PC-3 (cell line): Measurements from ENCODE around the gene MNT. TPM values are rescaled to one million over a fixed set of nuclear protein-coding genes. Genes with fewer than 3 reads are reported as not detected.
"Not testable (repeated sequence)": the region's sequence is repeated elsewhere in the genome, so short reads cannot be mapped to it uniquely, and the experiment has no call there.

Experiments used
- ATAC-seq: fragments of 200-7000 bp; cut with Tn5 transposase; 2 replicates; pipeline ENCODE4 v1.9.1; 2020; ENCODE audit warnings: mild to moderate bottlenecking, moderate library complexity
- BruUV-seq: library from RNA; stranded (reverse); fragments of 400-500 nt; replicated peaks from 2 replicates; lab custom pipeline; 2021; lab: Mats Ljungman, UMichigan
- CTCF ChIA-PET: fragments of 300-600 bp; sonication (Branson Sonifier 250); formaldehyde crosslinking; loops from one replicate; lab custom pipeline; 2022; ENCODE audit warnings: antibody characterized with exemption; lab: Charles Lee
- POLR2A ChIA-PET: fragments of 300-600 bp; sonication (Branson Sonifier 250); formaldehyde crosslinking; loops from one replicate; lab custom pipeline; 2022; ENCODE audit warnings: antibody characterized with exemption; ENCODE audit not compliant: unreplicated experiment; lab: Charles Lee
- DNase-seq: peaks from one replicate; pipeline ENCODE4 v3.0.0-alpha.2; 2015
- H2AFZ ChIP-seq: fragments of 300-600 bp; sonication (generic); 2 replicates; pipeline ENCODE4 v1.6.0; 2016; ENCODE audit warnings: antibody characterized with exemption, low read length
- H3F3A ChIP-seq: fragments of 300-600 bp; sonication (generic); one replicate; pipeline ENCODE4 v1.6.0; 2017; ENCODE audit warnings: antibody characterized with exemption, low read length, control low read depth, mild to moderate bottlenecking; ENCODE audit not compliant: unreplicated experiment
- H3K27ac ChIP-seq: fragments of 300-600 bp; sonication (generic); 2 replicates; pipeline ENCODE4 v1.5.1; 2016; ENCODE audit warnings: mild to moderate bottlenecking, low read length
- H3K27me3 ChIP-seq: fragments of 300-600 bp; sonication (generic); 2 replicates; pipeline ENCODE4 v1.6.1; 2016; ENCODE audit warnings: low read length, mixed read lengths
- H3K36me3 ChIP-seq: fragments of 300-600 bp; sonication (generic); 2 replicates; pipeline ENCODE4 v1.6.1; 2016; ENCODE audit warnings: low read depth, mixed run types, low read length, mixed read lengths
- H3K4me1 ChIP-seq: fragments of 300-600 bp; sonication (generic); 2 replicates; pipeline ENCODE4 v1.5.1; 2016; ENCODE audit warnings: low read length; ENCODE audit not compliant: insufficient read depth
- H3K4me2 ChIP-seq: fragments of 300-600 bp; sonication (generic); 2 replicates; pipeline ENCODE4 v1.6.0; 2016; ENCODE audit warnings: low read length
- H3K4me3 ChIP-seq: fragments of 300-600 bp; sonication (generic); 2 replicates; pipeline ENCODE4 v1.5.1; 2016; ENCODE audit warnings: mild to moderate bottlenecking, low read length, mixed read lengths
- H3K79me2 ChIP-seq: fragments of 300-600 bp; sonication (generic); 2 replicates; pipeline ENCODE4 v1.6.1; 2017; ENCODE audit warnings: low read length, mixed read lengths
- H3K9ac ChIP-seq: fragments of 300-600 bp; sonication (generic); 2 replicates; pipeline ENCODE4 v1.6.0; 2016; ENCODE audit warnings: mild to moderate bottlenecking, low read length
- H3K9me2 ChIP-seq: fragments of 300-600 bp; sonication (generic); replicated peaks from 2 replicates; pipeline ENCODE4 v1.6.1; 2016; ENCODE audit warnings: mixed run types, low read length, mixed read lengths
- H3K9me3 ChIP-seq: fragments of 300-600 bp; sonication (generic); 2 replicates; pipeline ENCODE4 v1.6.1; 2016; ENCODE audit warnings: low read length, mixed read lengths
- H4K20me1 ChIP-seq: fragments of 300-600 bp; sonication (generic); 2 replicates; pipeline ENCODE4 v1.6.1; 2016; ENCODE audit warnings: low read length, mixed read lengths
- EZH2 ChIP-seq: fragments of 300-600 bp; sonication (generic); IDR thresholded peaks from one replicate; pipeline ENCODE4 v1.6.1; 2017; ENCODE audit warnings: antibody characterized with exemption, mild to moderate bottlenecking, low read length; ENCODE audit not compliant: unreplicated experiment
- EZH2phosphoT487 ChIP-seq: fragments of 300-600 bp; sonication (generic); IDR thresholded peaks from 2 replicates; pipeline ENCODE4 v1.6.1; 2018; ENCODE audit warnings: mild to moderate bottlenecking, antibody characterized with exemption, low read length, borderline replicate concordance
- intact Hi-C: fragments of 100-400 bp; cut with micrococcal nuclease; formaldehyde crosslinking; loops from 2 replicates; pipeline ENCODE4 v1.9.0; 2023
- total RNA-seq: library from RNA; depleted of rRNA; stranded (reverse); fragments of >200 nt; gene quantifications from 2 replicates; pipeline ENCODE4 v1.2.3, GENCODE V29; 2014
- TF ChIP-seq, protein P1 (sequence below): fragments of 300-600 bp; sonication (generic); conservative IDR thresholded peaks from 2 replicates; pipeline ENCODE4 v1.5.1; 2017; ENCODE audit warnings: antibody characterized with exemption, low read depth, mild to moderate bottlenecking, low read length

The MNT gene
- total RNA-seq, 1 experiment from 2014 or later, result 19.1 TPM

DNA sequence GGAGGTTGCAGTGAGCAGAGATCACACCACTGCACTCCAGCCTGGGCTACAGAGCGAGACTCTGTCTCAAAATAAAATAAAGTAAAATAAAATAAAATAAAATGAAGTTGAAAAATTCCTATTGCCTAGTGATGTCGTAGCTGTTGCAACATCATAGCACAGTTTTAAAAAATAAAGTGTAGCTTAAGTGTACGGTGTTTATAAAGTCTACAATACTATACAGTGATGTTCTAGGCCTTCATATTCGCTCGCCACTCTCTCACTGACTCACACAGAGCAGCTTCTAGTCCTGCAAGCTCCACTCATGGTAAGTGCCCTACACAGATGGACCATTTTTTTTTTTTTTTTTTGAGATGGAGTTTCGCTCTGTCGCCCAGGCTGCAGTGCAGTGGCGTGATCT lies 43.5 kb upstream of the MNT start:
- H3K9me2 ChIP-seq, result no peaks in the 10 kb centered on the region
- BruUV-seq, result no TSS peak
- H4K20me1 ChIP-seq, result no peaks in the 10 kb centered on the region
- H3K4me1 ChIP-seq, result no peaks in the 10 kb centered on the region
- ChIA-PET CTCF (no interaction called here), POLR2A (no interaction called here)
- no peaks in the 10 kb centered on the region for H3K36me3 ChIP-seq
- no peaks in the 10 kb centered on the region for H3K27me3 ChIP-seq
- DNase-seq (no peak), ATAC-seq (no peak)
- no peaks in the 10 kb centered on the region for H3K79me2 ChIP-seq
- intact Hi-C loops, result no loop called here
- H3K9me3 ChIP-seq, result no peaks in the 10 kb centered on the region
- no peaks in the 10 kb centered on the region for H3F3A ChIP-seq
- no peak overlapping the region for H3K4me3 ChIP-seq
- no peak for TF ChIP-seq EZH2phosphoT487
- TF ChIP-seq EZH2, result no peak
- TF ChIP-seq, protein P1, sequence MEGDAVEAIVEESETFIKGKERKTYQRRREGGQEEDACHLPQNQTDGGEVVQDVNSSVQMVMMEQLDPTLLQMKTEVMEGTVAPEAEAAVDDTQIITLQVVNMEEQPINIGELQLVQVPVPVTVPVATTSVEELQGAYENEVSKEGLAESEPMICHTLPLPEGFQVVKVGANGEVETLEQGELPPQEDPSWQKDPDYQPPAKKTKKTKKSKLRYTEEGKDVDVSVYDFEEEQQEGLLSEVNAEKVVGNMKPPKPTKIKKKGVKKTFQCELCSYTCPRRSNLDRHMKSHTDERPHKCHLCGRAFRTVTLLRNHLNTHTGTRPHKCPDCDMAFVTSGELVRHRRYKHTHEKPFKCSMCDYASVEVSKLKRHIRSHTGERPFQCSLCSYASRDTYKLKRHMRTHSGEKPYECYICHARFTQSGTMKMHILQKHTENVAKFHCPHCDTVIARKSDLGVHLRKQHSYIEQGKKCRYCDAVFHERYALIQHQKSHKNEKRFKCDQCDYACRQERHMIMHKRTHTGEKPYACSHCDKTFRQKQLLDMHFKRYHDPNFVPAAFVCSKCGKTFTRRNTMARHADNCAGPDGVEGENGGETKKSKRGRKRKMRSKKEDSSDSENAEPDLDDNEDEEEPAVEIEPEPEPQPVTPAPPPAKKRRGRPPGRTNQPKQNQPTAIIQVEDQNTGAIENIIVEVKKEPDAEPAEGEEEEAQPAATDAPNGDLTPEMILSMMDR, result no peak
- no peak overlapping the region for H3K9ac ChIP-seq
- no peak overlapping the region for H3K4me2 ChIP-seq
- no peak overlapping the region for H2AFZ ChIP-seq
- no peak overlapping the region for H3K27ac ChIP-seq

DNA sequence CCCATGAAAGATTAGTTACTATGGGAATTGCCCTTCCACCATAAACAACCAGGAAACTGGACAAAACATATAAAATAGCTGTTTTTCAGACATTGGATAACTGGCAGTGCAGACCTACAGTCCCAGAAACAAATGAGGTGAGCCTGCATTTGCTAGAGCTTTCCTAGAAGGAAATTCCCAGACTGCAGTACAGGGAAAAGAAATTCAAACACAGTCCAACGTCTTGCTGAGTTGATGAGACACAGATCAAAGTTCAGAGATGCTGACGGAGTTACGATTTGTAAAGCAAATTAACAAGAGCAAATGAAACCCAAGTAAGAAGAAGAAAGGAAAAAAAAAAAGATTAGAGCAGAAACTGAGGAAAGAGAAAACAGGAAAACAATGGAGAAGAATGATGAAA lies 41.3 kb upstream of the MNT start:
- ChIA-PET CTCF (no interaction called here), POLR2A (no interaction called here)
- Histone ChIP-seq H3K9me3 (no peaks in the 10 kb centered on the region), H3K9me2 (no peaks in the 10 kb centered on the region), H3K4me3 (no peak overlapping the region), H3K9ac (no peak overlapping the region), H3K27ac (no peak overlapping the region), H3K4me1 (no peaks in the 10 kb centered on the region), H3K4me2 (no peak overlapping the region), H3K36me3 (peaks cover 3% of the 10 kb centered on the region; the same call in 1 of the 2 replicates), H3K79me2 (no peaks in the 10 kb centered on the region), H2AFZ (no peak overlapping the region), H3F3A (no peaks in the 10 kb centered on the region), H4K20me1 (no peaks in the 10 kb centered on the region), H3K27me3 (no peaks in the 10 kb centered on the region)
- no TSS peak for BruUV-seq
- TF ChIP-seq, protein P1, result no peak
- TF ChIP-seq EZH2 (no peak), EZH2phosphoT487 (no peak)
- intact Hi-C loops, result no loop called here
- DNase-seq (no peak), ATAC-seq (no peak)

DNA sequence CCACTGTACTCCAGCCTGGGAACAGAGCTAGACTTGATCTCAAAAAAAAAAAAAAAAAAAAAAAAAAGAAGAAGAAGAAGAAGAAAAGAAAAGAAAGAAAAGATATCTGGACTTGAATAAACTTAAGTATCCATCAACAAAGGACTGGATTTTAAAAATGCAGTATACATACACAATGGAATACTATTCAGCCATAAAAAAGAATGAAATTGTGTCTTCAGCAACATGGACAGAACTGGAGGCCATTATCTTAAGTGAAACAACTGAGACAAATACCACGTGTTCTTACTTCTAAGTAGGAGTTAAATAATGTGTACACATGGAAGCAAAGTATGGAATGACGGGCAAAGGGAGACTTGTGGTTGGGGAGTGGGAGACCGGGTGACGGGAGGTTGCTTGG lies 40.1 kb upstream of the MNT start:
- POLR2A ChIA-PET, result no interaction called here
- intact Hi-C loops, result no loop called here

GRCh38 chr17:2439997-2440396 lies 39.1 kb upstream of the MNT start:
- H3K36me3 ChIP-seq, H2AFZ ChIP-seq, H4K20me1 ChIP-seq, H3F3A ChIP-seq, H3K79me2 ChIP-seq, ATAC-seq, DNase-seq, H3K27ac ChIP-seq, POLR2A ChIA-PET, H3K4me3 ChIP-seq, H3K9ac ChIP-seq, H3K4me2 ChIP-seq, H3K9me3 ChIP-seq, BruUV-seq, intact Hi-C loops, H3K4me1 ChIP-seq, H3K9me2 ChIP-seq, CTCF ChIA-PET, H3K27me3 ChIP-seq: not testable (repeated sequence)

More for the DNA sequence above, 40.1 kb upstream of the MNT start:
- Histone ChIP-seq H4K20me1 (no peaks in the 10 kb centered on the region), H3K9me2 (no peaks in the 10 kb centered on the region), H3F3A (no peaks in the 10 kb centered on the region), H2AFZ (no peak overlapping the region), H3K36me3 (peaks cover 3% of the 10 kb centered on the region; the same call in 1 of the 2 replicates), H3K79me2 (no peaks in the 10 kb centered on the region), H3K9me3 (no peaks in the 10 kb centered on the region), H3K4me3 (no peak overlapping the region), H3K27me3 (no peaks in the 10 kb centered on the region), H3K4me2 (no peak overlapping the region), H3K9ac (no peak overlapping the region), H3K4me1 (no peaks in the 10 kb centered on the region), H3K27ac (no peak overlapping the region)
- no peak for ATAC-seq
- TF ChIP-seq EZH2phosphoT487 (no peak), EZH2 (no peak)
- TF ChIP-seq, protein P1, result no peak
- DNase-seq, result no peak
- BruUV-seq, result no TSS peak
- CTCF ChIA-PET, result no interaction called here
